GM21447 (cell line): Measurements from ENCODE around the gene CA12.
"Not testable (repeated sequence)": the region's sequence is repeated elsewhere in the genome, so short reads cannot be mapped to it uniquely, and the experiment has no call there.

Experiments used
- ATAC-seq: cut with Tn5 transposase; IDR thresholded peaks from one replicate; pipeline ENCODE4 v1.9.1; 2021; ENCODE audit not compliant: unreplicated experiment

The CA12 gene

DNA sequence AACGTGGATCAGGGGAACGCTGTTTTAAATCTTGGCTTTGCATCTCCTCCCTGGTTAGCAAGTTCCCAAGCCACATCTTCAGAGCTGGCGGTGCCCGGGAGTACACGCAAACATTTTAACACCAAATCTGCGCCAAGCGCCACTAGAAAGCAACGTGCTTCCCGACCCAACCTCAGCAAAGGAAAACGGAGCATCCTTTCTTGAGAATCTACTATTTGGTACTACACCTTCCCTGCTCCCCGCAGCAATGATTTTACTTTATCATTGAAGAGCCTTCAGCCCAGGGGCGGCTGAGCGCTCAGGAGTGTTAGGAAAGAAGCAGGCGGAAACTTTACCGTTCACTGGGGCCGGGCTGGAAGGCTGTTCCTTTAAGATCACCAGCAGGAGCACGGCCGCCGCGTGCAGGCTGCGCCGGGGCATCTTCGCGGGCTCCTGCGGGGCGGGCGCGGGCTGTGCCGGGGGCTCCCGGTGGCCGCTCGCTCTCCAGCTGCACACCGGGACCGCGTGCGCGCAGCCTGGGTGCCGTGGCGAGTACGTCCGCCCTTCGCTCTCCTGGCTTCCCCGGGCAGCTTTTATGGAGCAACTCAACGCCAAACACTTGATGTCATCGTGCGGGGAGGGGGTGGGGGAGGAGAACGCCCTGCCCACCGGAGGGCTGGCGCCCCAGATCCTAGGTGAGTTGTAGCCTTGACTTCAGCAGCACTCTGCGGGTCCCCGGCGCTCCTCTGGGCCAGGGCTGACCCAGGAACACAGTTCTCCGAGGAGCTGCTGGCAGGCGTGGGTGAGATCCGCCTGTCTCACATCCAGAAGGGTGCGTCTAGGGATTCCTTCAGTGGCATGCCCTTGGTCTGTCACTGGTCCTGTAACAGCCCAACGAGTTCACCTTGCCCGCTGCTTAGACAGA lies at the start of gene CA12:
Gene CA12 (minus strand): TSS at position 546 of the 904 bp plus-strand sequence. CDS start 126 bp downstream, at position 420.
- ATAC-seq = no peak

GRCh38 chr15:63430766-63431451 lies 49.3 kb upstream of the CA12 start:
- ATAC-seq = no peak

DNA sequence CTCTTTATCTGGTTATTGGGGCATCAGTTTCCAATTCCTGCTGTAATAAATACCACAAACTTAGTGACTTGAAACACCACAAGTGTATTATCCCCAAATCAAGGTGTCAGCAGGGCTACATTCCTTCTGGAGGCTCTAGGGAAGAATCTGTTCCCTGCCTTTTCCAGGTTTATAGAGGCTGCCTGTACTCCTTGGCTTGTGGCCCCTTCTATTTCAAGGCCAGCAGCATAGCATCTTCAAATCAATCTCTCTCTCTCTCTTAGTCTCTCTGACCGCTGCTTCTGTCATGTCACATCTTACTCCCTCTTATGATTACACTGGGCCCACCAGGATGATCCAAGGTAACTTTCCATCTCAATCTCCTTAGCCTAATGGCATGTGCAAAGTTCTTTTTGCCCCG lies 44.9 kb upstream of the CA12 start:
- ATAC-seq = no peak

DNA sequence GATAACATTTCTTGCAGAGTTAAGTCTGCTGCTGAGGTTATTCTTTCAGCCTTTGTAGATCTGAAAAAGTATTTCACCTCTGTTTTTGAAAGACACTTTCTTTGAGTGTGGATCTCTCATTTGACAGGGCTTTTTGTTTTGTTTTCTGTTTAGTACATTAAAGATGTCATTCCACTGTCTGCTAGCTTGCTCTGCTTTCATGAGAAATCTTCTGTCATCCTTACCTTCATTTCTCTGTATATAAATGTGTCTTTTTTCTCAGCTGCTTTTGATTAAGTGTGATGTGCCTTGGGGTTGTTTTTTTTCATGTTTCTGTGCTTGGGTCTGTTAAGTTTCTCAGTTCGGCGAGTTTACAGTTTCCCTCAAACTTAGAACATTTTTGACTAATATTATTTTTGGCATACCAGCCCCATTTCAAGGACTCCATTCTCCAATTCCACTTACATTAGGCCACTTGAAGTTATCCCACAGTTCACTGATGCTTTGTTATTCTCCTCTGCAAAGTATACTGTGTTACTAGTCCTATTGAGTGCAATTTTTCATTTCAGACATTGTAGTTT lies 43.9 kb upstream of the CA12 start:
- ATAC-seq = no peak

GRCh38 chr15:63422891-63423590 lies 41.4 kb upstream of the CA12 start:
- ATAC-seq = no peak

DNA sequence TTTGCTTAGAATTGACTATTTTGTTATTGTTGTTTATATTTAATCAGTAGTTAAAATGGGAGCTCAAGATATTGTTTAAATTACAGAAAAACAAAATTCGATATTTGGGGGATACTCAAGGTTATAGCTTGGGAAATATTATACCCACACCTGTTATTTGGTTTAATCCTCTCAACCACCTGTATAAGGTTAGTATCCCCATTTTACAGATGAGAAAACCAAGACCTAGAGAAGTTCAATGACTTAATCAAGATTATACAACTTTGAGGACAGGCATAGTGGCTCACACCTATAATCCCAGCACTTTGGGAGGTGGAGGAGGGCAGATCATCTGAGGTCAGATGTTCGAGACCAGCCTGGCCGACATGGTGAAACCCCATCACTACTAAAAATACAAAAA lies 39.8 kb upstream of the CA12 start:
- ATAC-seq = no peak

- ATAC-seq = no peak
These were observed 38.7 kb upstream of the CA12 start for GRCh38 chr15:63420333-63420747.

- ATAC-seq = no peak
These were observed 37.2 kb upstream of the CA12 start for GRCh38 chr15:63418811-63419210.

GRCh38 chr15:63417721-63418120 lies 36.1 kb upstream of the CA12 start:
- no peak for ATAC-seq

DNA sequence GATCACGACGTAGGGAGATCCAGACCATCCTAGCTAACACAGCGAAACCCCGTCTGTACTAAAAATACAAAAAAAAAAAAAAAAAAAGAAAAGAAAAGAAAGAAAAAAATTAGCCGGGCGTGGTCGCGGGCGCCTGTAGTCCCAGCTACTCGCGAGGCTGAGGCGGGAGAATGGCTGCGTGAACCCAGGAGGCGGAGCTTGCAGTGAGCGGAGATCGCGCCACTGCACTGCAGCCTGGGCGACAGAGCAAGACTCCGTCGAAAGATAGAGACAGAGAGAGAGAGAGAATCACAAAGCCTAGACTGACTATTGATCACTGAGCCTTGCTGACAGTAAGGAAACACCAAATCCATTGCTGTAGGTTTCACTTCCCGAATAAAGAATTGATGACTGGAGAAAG lies 35.6 kb upstream of the CA12 start:
- not testable (repeated sequence) for ATAC-seq

GRCh38 chr15:63414474-63415120 lies 33.0 kb upstream of the CA12 start:
- no peak for ATAC-seq

DNA sequence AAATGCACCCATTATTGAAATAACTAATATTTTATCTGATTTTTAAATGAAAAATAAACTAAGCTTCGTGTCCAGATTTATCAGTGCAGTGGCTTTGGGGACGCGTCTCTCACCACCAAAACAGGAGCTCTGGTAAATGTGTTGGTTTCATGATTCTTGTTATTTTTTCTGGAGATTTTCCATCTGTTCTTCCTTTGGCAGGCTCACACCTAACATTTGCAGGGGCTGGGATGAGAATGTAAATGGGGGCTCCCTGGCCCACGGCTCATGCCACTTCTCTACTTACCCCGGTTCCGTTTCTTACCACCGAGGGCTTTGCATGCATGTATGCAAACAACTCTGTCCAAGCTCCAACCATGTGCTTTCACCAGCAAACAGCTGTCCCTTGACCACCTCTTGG lies 30.9 kb upstream of the CA12 start:
- no peak for ATAC-seq

DNA sequence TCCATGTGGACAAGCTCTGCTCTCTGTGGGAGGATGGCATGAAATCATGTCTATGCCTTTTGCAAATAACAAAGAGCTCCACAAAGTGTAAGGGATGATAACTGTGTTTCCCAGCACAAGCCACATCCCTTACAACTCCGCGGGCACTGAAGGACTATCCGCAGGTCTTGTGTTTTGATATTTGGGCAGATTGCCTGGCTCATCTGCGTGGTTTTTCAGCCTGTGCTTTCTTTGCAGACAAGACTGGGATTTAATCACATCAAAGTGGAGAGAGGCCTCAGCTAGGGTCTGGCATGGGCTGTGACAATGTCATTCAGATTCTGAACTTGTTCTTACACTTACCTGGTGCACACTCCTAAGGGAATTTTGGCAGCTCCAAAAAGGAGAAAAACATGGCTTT lies 30.2 kb upstream of the CA12 start:
- ATAC-seq = no peak

DNA sequence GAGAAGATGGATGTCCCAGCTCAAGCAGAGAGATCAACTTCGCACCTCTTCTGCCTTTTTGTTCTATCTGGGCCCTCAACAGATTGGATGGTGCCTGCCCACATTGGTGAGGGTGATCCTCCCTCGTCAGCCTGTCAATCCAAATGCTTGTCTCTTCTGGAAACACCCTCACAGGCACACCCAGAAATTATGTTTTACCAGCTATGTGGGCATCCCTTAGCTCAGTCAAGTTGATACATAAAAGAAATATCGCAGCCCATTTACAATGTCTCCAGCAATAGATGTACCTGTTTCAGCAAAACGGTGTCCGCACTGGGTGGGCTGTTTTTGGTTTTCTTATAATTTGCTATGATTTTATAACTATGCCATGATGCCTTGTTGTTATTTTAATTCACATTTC lies 27.5 kb upstream of the CA12 start:
- ATAC-seq = no peak

DNA sequence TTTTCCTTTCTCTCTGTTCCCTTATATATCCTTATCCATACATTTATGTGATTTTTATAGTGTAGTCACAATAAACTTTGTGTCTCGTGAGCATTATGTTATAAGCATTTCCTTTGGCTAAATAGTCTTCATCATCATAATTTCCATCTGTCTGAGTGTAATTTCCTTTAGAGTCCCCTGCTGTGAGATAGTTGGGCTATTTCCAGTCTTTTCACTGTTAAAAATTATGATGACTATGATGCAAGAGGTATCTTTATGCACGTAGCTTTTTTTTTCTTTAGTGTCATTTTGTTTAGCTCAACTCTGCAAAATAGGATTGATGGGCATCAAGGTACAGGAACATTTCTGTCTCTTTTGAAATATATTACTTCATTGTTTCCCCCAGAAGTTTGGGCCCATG lies 26.9 kb upstream of the CA12 start:
- no peak for ATAC-seq

DNA sequence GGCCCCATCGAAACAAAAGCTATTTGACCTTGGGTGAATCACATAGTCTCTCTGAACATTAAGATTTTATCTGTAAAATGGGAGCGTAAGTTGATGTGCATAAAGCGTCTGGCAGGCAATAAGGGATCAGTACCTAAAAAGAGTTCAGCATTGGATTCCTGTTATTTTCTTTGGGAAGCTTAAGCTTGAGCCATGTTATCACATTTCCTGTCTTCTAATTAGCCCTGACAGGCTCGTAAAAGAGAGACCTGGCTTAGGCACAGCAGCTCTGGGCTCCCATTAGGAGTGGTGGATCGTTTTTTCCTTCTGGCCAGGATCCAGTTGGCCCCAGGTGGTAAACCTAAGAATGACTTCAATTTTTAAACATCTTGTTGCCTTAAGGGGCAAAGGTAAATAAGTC lies 26.0 kb upstream of the CA12 start:
- no peak for ATAC-seq

DNA sequence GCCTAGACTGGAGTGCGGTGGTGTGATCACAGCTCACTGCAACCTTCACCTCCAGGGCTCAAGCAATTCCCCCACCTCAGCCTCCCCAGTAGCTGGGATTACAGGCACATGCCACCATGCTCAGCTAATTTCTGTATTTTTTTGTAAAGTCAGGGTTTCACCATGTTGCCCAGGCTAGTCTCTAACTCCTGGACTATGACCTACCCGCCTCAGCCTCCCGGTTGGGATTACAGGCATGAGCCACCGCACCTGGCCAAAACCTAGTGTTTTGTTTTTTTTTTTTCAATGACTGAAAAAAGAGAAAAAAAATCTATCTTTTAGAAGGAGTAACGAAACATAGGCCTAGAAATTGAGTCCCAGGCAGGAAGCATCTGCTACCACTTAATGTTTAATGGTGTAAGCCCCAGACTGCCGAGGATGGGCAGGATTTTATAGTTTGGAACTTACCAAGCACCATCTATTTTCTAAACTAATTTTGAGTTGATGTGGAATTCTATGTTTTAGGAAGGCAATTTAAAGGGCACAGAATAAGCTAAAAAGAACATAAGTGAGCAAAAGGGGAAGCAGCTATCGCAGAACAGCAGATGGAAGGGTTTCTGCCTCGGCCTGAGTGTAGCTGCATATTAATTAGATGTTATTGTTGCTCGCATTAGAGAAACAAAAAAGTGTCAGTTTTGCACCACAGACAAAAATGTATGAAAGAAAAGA lies 24.2 kb upstream of the CA12 start:
- no peak for ATAC-seq

- ATAC-seq = no peak
These were observed 23.5 kb upstream of the CA12 start for GRCh38 chr15:63405159-63405558.

- ATAC-seq = no peak
These were observed 21.8 kb upstream of the CA12 start for GRCh38 chr15:63403254-63403945.
